Esophagus muscularis mucosa (tissue), 4 donors: ENCODE data around the gene MAP2K2. TPM values are rescaled to one million over a fixed set of nuclear protein-coding genes. Genes with fewer than 3 reads are reported as not detected.

Source experiments
- DNase-seq: peaks from one replicate; pipeline ENCODE4 v3.0.0-alpha.2; 2017; ENCODE audit errors: extremely low spot score
- H3K27ac ChIP-seq, 4 donors: fragments of 200-600 bp; sonication (generic); replicated peaks in 1 of 4; 1 replicate in 3 of 4; 2 replicates in 1 of 4; pipeline ENCODE4 v1.5.1; 2016 to 2019; ENCODE audit warnings: mild to moderate bottlenecking in 1 of 4
- H3K27me3 ChIP-seq, 4 donors: fragments of 200-600 bp; sonication (generic); one replicate each; pipeline versions ENCODE4 v1.5.1 to v1.6.0; 2016 to 2019
- H3K36me3 ChIP-seq, 4 donors: fragments of 200-600 bp; sonication (generic); one replicate each; pipeline ENCODE4 v1.5.1; 2016 to 2019
- H3K4me1 ChIP-seq, 4 donors: fragments of 200-600 bp; sonication (generic); one replicate each; pipeline ENCODE4 v1.5.1; 2016 to 2019
- H3K4me3 ChIP-seq, 4 donors: fragments of 200-600 bp; sonication (generic); 1 replicate in 2 of 4; 2 replicates in 2 of 4; pipeline ENCODE4 v1.5.1; 2016 to 2019; ENCODE audit warnings: mild to moderate bottlenecking in 4 of 4, moderate library complexity in 1 of 4
- H3K9me3 ChIP-seq, 4 donors: fragments of 200-600 bp; sonication (generic); 1 replicate in 3 of 4; 2 replicates in 1 of 4; pipeline ENCODE4 v1.5.1; 2016 to 2019
- EP300 ChIP-seq: sonication (generic); formaldehyde crosslinking; IDR thresholded peaks from one replicate; pipeline ENCODE4 v1.6.1; 2017; ENCODE audit warnings: antibody characterized with exemption
- POLR2A ChIP-seq: fragments of 450-650 bp; IDR thresholded peaks from one replicate; pipeline ENCODE4 v1.6.1; 2017; ENCODE audit warnings: antibody characterized with exemption, moderate library complexity, mild to moderate bottlenecking, low read depth
- POLR2AphosphoS5 ChIP-seq, 2 donors: sonication (generic); formaldehyde crosslinking; IDR thresholded peaks; one replicate each; pipeline ENCODE4 v1.6.1; 2017; ENCODE audit warnings: antibody characterized with exemption in 2 of 2
- WGBS: methylation state at CpG from one replicate; pipeline ENCODE4 v1.1.5; 2018; 5-methylcytosine and 5-hydroxymethylcytosine counted together
- intact Hi-C: fragments of 100-400 bp; cut with DNase I; formaldehyde crosslinking; loops from one replicate; pipeline ENCODE4 v1.15.1; 2023
- total RNA-seq, 4 donors: library from RNA; depleted of rRNA; stranded (reverse); fragments of >200 nt; gene quantifications; one replicate each; pipeline versions ENCODE4 v1.1.0 to v1.2.1, GENCODE V29; 2016
- TF ChIP-seq, protein P1 (sequence below), 3 experiments: fragments of 200-600 bp in 2 of 3; fragments of 450-650 bp in 1 of 3; sonication (generic) in 2 of 3; IDR thresholded peaks; one replicate each; pipeline ENCODE4 v1.5.1; 2017 to 2019; ENCODE audit warnings: antibody characterized with exemption in 3 of 3, mild to moderate bottlenecking in 2 of 3, moderate library complexity in 1 of 3

MAP2K2 gene
- total RNA-seq, 4 donors from 2014 or later: 59.0 to 145 (median 101) TPM

DNA sequence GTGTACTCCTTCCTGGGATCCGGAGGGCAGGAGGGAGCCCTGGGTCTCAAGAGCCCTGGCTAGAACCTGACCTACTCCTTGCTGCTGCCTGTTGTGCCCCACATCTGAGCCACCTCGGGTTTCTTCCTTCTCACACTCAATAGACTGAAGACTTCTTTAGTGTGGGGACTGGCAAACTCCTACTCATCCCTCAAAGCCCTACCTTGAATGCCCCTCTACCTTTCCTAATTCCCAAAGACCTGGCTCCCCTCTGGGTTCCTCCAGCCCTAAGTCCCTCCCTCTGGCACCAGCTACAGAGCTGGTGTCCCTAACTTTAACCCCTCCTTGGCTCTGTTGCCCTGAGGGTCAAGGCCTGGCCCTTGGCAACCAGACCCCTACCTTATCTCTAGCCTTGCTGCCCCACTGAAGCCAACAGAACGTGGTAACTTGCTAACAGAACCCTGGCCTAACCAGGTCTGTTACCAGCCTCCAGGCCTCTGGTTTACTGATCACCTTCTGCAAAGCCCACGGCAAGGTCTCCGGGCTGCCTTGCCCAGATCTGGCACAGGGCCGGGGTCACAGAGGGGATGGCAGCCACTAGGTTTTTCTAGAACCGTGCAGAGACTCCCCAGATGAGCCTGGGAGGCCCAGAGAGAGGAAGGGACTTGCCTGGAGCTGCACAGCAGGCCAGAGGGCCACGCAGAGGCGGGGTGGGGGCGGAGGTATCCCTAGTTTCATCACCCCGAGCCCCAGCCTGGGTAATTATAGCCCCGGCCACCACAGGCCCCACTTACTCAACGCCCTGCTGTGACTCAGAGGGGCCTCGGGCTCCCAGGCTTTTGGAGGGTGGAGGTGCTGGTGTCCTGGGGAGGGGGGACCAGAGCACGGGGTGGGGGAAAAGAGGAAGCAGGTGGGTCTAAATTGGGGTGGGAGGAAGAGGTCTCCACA lies 72.5 kb downstream of the MAP2K2 start:
- intact Hi-C loops: no loop called here
- 74% methylated on average over 9 of the region's 15 CpGs for WGBS
- no peak for TF ChIP-seq POLR2AphosphoS5 (IDR thresholded peaks at IDR 0.05)
- no peak for TF ChIP-seq EP300
- TF ChIP-seq POLR2A: no peak
- TF ChIP-seq, protein P1, sequence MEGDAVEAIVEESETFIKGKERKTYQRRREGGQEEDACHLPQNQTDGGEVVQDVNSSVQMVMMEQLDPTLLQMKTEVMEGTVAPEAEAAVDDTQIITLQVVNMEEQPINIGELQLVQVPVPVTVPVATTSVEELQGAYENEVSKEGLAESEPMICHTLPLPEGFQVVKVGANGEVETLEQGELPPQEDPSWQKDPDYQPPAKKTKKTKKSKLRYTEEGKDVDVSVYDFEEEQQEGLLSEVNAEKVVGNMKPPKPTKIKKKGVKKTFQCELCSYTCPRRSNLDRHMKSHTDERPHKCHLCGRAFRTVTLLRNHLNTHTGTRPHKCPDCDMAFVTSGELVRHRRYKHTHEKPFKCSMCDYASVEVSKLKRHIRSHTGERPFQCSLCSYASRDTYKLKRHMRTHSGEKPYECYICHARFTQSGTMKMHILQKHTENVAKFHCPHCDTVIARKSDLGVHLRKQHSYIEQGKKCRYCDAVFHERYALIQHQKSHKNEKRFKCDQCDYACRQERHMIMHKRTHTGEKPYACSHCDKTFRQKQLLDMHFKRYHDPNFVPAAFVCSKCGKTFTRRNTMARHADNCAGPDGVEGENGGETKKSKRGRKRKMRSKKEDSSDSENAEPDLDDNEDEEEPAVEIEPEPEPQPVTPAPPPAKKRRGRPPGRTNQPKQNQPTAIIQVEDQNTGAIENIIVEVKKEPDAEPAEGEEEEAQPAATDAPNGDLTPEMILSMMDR (IDR thresholded peaks at IDR 0.05): no peak
- H3K36me3 ChIP-seq: peaks cover 38 to 95% (median 83%) of the 10 kb centered on the region in 4 donors
- H3K4me1 ChIP-seq: peaks cover 46 to 76% (median 60%) of the 10 kb centered on the region in 4 donors
- peak overlapping the region in 1 of 4 donors; percentile 3 for H3K4me3 ChIP-seq
- peak overlapping the region; percentile 53 to 82 (median 75) for H3K27ac ChIP-seq
- DNase-seq: no peak
- no peaks in the 10 kb centered on the region for H3K9me3 ChIP-seq
- no peaks in the 10 kb centered on the region for H3K27me3 ChIP-seq

DNA sequence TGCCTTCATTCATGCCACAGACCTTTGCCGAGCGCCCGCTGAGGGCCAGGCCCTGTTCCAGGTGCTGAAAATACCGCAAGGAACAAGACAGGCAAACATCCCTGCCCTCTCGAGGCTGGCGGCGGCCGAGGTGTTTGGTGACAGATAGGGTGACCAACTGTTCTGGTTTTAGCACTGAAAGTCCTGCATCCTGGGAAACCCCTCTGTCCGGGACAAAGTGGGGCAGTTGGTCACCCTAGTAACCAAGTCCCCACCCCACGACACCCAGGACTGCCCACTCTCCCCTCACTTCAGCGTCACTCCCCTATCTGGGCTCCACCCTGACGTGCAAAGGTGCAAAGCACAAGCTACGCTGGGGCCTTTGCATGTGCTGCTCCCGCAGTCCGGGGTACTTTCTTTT lies 74.5 kb downstream of the MAP2K2 start:
- H3K27me3 ChIP-seq: no peaks in the 10 kb centered on the region
- no peak overlapping the region for H3K4me3 ChIP-seq
- H3K4me1 ChIP-seq: peaks cover 40 to 72% (median 61%) of the 10 kb centered on the region in 4 donors
- TF ChIP-seq EP300: no peak
- peak in 1 of 2 donors; percentile 8 for TF ChIP-seq POLR2AphosphoS5 (IDR thresholded peaks at IDR 0.05)
- peak overlapping the region in 3 of 4 donors; percentile 27 to 51 (median 29) for H3K27ac ChIP-seq
- no peaks in the 10 kb centered on the region for H3K9me3 ChIP-seq
- DNase-seq: no peak
- peaks cover 31 to 90% (median 84%) of the 10 kb centered on the region in 4 donors for H3K36me3 ChIP-seq
- 73% methylated on average over 12 of the region's 15 CpGs for WGBS
- intact Hi-C loops: no loop called here

DNA sequence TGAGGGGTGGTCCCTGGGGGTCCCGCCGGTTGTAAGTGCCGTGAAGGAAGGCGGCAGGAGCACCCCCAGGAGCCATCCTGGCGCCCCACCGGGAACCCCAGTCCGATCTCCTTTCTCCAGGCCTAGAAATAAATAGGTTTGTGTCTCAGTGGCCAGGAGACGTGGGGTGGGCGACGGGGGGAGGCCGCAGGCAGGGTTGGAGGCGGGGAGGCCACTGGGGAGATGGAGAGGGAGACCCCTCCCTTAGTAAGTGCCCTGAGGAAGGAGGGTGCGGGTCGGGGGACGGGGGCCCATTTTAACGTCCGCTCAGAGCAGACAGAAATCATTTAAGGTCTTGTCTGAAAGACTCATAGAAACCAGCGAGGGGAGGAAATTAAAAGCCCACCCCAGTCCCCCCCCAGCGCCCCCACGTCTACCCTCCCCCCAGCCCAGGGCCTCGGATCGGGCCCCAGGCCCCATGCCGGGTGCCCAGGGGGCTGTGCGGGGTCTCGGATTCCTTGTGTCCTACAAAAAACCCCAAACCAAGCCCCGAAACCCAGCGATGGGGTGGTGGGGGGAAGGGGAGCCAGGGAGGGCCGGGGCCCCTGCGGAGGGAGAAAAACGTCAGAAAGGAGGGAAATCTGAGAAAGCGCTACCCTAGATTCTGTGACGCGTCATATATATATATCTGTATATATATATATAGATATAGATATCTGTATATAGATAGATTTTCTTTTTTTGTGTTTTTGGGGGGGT lies 76.8 kb downstream of the MAP2K2 start:
- WGBS: 82% methylated on average over 30 of the region's 33 CpGs

DNA sequence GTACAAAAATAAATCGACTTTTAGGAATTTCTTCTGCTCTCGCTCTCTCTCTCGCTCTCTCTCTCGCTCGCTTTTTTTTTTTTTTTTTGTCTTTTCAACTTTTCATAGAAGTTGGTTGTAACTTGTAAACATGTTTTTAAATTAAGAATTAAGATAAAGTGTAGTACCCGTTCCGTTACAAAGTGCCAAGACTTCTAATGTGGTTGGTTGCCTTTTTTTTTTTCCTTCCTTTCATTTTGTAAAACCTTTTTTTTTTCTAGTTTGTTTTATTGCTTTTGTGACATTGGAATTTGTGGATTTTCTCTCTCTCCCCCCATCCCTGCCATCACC lies 77.6 kb downstream of the MAP2K2 start:
- Histone ChIP-seq H3K4me3 (no peak overlapping the region), H3K4me1 (peaks cover 15 to 61% (median 52%) of the 10 kb centered on the region in 4 donors), H3K36me3 (peaks cover 15 to 76% (median 64%) of the 10 kb centered on the region in 4 donors), H3K27me3 (no peaks in the 10 kb centered on the region), H3K9me3 (no peaks in the 10 kb centered on the region), H3K27ac (no peak overlapping the region)
- DNase-seq: no peak
- WGBS: 81% methylated on average over 7 of the region's 7 CpGs
- intact Hi-C loops: no loop called here
- no peak for TF ChIP-seq POLR2A
- no peak for TF ChIP-seq POLR2AphosphoS5 (IDR thresholded peaks at IDR 0.05)
- TF ChIP-seq EP300: no peak
- TF ChIP-seq, protein P1 (IDR thresholded peaks at IDR 0.05): no peak

More for the DNA sequence above, 76.8 kb downstream of the MAP2K2 start:
- no peak for TF ChIP-seq POLR2A
- no peak for TF ChIP-seq POLR2AphosphoS5 (IDR thresholded peaks at IDR 0.05)
- TF ChIP-seq, protein P1 (IDR thresholded peaks at IDR 0.05): no peak
- TF ChIP-seq EP300: no peak
- Histone ChIP-seq H3K9me3 (no peaks in the 10 kb centered on the region), H3K36me3 (peaks cover 15 to 76% (median 64%) of the 10 kb centered on the region in 4 donors), H3K27me3 (no peaks in the 10 kb centered on the region), H3K27ac (no peak overlapping the region), H3K4me1 (peaks cover 22 to 69% (median 57%) of the 10 kb centered on the region in 4 donors), H3K4me3 (no peak overlapping the region)
- intact Hi-C loops: no loop called here
- no peak for DNase-seq
